Cerebellar cortex (tissue), 1 donor: Measurements from ENCODE around the gene ZKSCAN3.
"Not testable (repeated sequence)": the region's sequence is repeated elsewhere in the genome, so short reads cannot be mapped to it uniquely, and the experiment has no call there.

ENCODE experiments used
- DNase-seq: peaks from one replicate; pipeline ENCODE4 v3.0.0-alpha.2; 2015; ENCODE audit warnings: low spot score

Gene ZKSCAN3

DNA sequence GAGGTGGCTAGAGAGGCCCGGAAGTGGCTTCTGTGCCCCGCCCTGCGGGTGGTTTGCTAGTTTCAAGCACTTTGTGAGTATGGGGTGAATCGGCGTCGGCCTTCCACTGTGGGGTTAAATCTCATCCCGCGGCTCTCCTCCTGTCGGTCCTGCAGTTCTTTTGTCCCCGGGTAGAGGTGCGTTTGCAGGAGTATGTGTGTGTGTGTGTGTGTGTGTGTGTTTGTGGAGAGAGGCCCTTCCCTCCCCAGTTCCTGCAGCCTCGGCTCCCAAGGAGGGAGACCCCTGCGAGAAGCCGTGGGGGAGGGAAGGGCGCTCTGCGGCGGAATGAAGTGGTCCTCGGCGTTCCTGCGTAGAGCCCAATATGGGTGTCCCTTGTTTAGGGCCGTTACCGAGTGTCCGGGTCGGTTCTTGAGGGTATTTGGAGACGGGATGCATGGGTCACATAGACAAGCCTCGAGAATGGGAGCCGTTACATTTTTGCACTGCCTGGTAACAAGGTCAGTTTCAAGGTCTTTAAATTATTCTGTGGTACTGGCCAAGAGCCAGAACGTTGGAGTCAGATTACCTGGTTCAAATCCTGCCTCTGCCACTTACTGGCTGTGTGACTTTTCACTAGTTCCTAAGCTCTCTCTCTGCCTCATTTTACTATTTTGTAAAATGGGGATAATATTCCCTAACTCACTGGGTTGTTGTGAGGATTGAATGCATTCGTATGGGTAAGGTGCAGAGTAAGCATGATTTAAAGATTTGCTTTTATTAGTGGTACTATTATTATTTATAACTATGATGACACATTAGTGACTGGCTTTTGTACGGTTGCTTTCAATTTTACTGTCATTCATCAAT is at the start of gene ZKSCAN3:
ZKSCAN3 (plus strand) TSS at position 56 of the 846 bp plus-strand sequence. CDS start 9,640 bp downstream, outside the sequence.
- DNase-seq = peak; percentile 91

DNA sequence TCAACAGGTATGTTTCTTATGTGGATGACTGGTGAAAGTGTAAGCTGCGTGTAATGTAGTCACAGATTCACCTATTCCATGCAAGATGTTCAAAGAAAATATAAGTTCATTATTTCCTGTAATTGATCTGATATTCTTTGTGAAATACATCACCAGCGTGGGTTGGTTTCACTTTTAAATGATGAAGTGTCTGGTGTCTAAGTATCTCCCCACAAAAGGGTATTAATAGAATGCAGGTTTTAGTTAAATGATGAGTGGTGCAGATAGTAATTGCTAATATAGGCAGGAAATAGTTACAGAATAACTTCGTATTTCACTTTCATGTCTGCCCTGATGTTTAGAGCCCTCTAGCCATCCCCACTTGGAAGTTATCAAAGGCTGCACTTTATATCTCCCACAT is 46.2 kb upstream of the ZKSCAN3 start:
- no peak for DNase-seq

DNA sequence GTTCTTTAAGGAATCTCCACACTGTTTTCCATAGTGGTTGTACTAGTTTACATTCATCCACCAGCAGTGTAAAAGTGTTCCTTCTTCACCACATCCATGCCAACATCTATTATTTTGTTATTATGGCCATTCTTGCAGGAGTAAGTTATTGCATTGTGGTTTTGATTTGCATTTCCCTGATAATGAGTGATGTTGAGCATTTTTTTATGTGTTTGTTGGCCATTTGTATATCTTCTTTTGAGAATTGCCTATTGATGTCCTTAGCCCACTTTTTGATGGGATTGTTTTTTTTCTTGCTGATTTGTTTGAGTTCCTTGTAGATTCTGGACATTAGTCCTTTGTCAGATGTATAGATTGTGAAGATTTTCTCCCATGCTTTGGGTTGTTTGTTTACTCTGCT is 43.4 kb upstream of the ZKSCAN3 start:
- not testable (repeated sequence) for DNase-seq

DNA sequence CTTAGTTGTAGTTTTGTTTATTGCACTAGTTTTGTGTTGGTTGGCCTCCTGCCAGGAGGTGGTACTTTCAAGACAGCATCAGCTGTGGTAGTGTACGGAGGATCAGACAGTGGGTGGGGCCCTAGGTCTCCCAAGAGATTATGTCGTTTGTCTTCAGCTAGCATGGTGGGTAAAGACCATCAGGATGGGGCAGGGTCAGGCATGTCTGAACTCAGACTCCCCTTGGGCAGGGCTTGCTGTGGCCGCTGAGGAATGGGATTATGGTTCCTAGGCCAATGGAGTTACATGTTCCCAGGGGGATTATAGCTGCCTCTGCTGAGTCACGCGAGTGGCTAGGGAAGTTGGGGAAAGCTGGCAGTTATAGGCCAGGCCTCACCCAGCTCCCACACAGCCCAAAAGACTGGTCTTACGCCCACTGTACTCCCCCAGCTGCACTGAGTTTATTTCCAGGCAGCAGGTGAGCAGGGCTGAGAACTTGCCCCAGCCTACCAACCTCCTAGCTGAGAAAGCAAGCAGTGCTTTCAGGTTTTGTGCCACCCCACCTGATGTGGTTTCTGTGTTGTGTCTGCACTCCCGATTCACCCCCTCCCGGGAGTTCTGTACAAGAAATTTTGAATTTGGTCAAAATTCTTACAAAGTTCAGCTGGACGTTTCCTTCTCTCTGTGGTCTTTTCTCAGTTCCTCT is 38.5 kb upstream of the ZKSCAN3 start:
- no peak for DNase-seq

DNA sequence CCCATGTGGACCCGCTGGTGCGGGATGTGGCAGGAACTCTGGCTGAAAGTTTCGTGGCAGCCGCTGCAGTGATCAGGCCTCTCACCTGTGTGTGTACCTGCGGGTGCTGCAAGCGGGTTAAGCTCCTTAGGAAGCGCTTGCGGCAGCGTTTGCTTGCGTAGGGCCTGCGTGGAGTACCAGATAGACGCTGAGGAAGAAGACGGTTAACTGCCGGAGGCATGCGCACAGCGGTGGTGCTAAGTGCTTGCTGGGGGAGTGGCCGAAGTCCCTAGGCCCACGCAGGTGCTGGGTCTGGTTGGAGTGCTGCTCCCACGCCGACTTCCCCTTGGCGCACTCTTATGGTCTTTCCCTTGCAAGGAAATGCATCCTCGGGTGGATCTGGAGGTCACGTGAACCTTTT is 36.8 kb upstream of the ZKSCAN3 start:
- no peak for DNase-seq

DNA sequence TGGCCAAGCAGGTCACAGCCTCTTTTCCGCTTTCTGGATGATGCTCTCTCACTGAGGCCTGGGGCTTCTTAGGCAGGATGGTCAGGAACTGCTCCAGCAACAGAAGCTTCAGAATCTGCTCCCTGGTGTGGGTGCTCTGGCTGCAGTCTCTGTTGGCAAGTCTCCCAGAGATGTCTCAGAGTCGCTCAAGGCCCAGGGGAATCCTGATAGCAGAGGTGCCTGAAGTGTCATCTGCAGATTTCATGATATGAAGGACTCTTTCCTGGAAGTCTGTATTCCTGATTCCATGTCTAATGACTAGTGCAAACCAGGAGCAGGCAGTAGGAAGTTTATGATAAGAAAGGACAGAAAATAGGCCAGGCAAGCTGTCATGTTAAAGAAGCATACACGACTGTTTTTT is 34.1 kb upstream of the ZKSCAN3 start:
- no peak for DNase-seq

DNA sequence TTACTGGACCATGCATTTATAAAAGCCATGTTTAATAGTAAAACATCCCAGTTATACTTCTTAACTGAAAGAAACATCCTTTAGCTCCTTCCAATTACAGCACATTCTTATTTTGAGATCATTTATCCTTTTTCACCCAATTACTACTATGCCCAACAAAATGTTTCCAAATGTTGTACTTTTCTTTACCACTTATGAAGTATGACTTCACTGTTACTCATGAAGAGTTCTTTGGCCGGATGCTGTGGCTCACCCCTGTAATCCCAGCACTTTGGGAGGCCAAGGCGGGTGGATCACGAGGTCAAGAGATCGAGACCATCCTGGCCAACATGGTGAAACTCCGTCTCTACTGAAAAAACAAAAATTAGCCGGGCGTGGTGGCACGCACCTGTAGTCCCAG is 31.9 kb upstream of the ZKSCAN3 start:
- not testable (repeated sequence) for DNase-seq

DNA sequence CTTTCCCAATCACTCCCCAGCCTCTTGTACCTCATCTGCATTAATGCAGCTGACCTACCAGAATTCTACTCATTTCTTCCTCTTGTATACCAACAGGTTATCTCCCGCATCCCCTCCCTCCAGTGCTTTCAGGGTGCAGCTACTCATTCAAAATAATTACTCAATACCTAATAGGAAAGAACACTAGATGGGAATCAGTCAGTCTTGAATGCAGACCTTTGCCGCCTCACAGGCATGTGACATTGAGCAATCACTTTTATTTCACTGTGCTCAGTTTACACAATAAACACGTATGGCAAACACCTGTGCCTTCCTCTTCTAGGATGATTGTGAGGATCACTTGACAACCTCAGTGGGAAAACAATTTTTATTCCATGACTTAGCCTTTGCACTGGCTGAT is 27.1 kb upstream of the ZKSCAN3 start:
- DNase-seq = no peak

DNA sequence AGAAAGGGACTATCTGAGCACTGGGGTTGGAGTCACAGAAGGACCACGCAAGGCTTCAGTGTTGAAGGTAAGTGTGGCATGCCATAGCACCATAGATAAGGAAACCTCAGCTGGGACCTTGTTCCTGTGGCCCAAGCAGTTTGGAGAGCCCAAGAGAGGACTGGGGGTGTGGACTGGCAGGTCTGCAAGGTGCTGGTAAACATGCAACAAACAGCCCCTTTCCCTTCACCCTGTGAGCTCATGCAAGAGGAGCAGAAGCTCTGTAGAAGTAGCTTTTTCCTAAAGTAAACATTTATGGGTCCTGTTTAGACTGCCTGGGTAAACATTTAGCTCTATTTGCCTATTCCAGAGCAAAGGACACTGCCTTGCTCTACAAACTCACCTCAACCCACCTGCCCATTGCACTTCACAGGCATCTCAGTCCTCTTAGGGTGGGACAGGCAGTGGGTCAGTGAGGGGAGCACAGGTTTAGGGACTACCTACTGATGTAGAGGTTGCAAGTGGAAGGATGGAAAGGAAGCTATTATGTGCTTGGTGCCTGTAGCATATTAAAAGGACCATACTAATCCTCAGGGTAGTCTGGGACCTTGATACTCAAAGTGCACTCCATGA is 25.8 kb upstream of the ZKSCAN3 start:
- DNase-seq = no peak

DNA sequence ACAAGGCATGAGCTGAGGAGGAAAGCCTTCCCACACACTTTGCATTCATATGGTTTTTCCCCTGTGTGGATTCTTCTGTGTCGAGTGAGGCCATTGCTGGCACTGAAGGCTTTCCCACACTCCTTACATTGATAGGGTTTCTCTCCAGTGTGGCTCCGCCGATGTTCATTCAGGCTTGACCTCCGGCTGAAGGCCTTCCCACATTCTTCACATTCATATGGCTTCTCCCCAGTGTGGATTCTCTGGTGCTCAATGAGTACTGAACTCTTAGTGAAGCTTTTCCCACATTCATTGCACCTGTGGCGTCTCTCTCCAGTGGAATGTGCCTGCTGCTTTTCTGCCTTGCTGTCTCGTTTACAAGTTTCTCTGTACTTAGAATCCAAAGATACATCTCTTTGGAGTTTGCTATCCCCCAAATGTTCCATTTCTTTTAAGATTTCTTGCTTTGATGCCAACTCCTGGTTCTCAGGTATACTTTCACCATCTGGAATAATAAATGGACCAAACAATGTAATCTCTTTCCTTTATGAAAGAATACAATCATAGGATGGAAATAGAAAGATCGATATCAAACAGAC is 23.3 kb upstream of the ZKSCAN3 start:
- DNase-seq = no peak

DNA sequence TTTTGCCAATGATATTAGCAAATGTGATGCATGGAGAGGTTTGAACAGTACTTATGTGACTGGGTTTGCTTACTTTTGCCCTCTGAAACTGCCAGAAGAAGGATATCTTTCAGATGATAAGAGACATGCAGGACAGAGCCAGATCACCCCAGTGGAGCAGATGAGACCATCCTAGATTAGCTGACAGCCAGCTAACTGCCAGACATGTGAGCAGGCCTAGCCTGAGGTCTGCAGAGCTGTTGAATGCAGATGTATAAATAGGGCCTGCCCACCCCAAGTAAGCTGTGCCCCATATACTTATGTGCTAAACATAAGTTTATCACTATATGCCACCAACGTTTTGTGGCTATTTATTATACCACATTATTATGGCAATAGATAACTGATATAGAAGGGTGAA is 19.7 kb upstream of the ZKSCAN3 start:
- no peak for DNase-seq

DNA sequence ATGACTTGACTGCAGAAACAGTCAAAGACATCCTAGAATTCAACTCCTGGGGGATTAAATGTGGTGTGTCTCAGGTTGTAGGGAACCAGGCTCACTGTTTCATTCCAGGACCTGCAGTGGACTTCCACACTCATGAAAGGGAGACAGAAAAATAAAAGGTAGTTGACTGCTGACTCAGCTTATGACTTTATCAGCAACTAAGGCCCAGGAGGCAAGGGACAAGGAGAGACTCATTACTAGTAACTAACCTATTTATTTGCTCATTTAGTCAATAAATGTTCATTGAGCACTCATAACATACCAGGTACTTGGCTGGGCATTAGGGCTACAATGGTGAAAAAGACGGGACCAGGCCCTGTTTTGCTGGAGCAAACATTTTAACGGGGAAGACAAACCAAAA is 16.7 kb upstream of the ZKSCAN3 start:
- DNase-seq = no peak

DNA sequence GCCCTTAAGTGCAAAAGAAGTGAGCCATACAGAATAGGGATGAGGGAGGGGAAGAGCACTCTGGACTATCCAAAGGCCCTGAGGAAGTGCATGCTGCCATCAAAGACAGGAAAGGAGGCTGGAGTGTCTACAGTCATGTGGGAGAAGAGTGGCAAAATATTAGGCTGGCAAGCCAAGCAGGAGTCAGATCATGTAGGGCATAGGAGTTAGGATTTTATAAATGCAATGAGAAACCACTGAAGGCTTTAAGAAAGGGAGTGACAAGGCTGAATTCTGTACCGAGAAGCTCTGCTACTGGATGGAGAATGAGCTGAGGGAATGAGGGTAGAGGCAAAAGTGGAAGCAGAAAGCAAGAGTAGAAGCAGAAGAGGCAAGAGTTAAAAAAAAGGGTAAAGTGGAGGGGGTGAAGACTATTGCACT is 16.1 kb upstream of the ZKSCAN3 start:
- no peak for DNase-seq

DNA sequence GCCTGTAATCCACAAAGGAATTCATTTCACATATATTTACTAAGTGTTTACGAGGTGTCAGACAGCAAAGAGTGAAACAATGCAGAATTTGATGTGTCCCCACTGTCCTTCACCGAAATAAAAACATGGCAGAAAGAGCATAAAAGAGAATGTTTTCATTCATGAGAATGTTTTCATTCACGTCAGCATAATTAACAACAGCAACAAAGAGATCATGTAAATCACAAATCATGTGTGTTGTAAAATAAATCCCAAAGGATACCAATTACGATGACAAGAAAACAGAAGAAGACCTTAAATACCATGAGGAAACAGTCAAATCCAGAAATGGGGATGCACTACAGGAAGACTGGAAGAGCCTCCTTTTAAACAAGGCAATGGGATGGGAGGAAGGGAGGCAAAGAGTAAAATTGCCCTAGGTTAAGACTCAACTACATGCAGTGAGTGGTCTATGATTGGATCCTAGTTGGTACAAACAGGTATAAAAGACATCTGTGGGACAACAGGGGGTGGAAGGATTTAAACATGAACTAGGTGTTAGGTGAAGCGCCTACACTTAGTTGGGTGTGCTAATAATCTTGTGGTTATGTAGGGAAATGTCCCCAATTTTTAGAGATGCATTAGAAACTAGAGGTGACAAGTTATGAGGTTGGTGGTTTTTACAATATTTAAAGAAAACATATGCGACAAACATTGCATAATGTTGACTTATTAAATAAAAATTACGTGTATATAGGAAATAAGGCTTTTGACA is 15.3 kb upstream of the ZKSCAN3 start:
- DNase-seq = no peak

DNA sequence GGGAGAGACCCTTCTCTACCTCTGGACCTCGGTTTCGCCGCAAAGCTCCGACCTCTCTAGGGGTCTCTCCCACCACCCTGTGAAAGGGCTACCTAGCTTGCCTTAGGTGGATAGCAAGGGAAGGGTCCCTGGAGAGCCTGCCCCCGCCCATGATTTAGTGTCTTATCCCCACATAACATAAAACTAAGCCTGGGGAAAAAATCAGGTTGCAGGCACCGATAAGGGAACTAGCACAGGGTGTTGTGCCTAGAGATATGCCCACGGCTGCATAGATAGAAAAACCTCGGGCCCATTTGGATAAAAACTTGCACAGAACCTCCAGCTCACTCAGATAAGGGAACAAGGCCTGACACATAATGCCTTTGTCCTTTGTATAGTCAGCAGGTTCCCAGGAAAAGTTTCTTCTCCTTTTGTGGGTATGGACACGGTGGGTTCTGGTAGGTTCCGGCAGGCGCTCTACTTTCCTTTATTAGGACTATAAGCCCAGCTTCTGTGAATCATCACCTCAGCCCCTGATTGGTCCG is 14.6 kb upstream of the ZKSCAN3 start:
- no peak for DNase-seq

DNA sequence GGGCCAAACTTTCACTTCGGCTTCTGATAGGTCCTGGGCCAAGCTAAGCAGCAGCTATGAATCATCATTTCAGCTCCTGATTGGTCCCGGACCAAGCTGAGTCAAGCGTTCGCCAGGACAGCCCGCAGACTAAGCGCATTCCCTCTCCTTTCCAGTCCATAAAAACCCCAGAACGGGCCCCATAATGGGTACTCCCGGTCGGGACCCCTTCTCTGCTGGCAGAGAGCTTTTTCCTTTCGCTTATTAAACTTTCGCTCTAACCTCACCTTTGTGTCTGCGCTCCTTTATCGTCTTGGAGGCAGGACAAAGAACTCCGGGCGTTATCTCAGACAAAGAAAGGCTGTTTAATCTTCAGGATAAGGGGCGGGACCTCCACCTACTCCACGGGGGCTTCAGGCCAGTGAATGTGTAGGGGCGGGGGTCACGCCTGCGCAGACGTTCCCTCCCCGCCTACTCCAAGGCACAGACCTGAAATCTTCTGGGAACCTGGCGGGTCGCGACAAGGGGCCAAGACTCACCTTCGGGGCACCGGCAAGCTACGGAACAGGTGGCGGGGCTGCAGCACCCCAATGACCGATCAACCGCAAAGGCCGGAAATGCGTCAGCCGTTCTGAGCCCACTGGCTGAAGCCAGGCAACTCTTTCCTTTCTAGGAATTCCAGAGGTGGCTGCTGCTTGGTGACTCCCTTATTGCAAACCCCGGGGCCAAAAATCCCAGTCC is 14.0 kb upstream of the ZKSCAN3 start, which contains the start of gene ZSCAN31:
ZSCAN31 (minus strand) TSS at position 585 of the 720 bp plus-strand sequence. CDS start 6,465 bp downstream, outside the sequence.
- DNase-seq = peak; percentile 98

DNA sequence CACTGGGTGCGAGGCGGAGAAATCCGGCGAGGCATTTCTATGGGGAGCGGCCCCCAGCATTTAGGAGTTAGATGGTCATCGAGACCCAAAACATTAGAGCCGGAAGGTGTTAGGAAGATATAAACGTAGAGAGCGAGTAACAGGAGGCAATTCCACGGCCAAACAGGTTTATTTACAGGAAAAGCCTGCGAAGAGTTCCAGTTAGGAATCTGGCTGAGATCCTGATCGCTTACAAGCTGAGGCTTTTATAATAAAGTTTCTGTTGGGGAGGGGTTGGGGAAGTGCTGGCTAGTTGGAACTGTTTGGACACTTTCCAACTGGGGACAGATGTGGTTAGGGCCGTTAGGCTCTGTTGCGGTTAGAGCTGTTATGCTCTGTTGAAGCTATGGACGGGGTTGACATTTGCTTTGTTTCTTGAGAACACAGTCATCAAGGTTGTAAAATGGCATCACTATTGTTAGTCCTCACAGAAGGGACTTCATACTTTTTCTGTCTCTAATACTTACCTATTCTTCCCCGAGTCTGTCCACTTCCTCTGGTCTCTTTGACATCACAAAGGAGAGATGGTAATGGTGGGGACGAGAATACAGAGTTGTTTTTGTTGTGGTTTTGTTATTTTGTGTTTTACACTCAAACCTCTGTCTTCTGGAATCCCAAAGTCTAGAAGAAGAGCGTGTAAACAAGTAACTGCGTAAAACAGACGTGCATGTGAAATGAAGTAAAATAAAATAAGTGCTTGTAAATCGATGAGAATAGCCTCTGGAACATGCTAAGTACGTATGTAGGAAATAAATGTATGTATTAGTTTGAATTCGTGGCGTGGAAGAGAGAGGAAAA is 13.2 kb upstream of the ZKSCAN3 start:
- no peak for DNase-seq

DNA sequence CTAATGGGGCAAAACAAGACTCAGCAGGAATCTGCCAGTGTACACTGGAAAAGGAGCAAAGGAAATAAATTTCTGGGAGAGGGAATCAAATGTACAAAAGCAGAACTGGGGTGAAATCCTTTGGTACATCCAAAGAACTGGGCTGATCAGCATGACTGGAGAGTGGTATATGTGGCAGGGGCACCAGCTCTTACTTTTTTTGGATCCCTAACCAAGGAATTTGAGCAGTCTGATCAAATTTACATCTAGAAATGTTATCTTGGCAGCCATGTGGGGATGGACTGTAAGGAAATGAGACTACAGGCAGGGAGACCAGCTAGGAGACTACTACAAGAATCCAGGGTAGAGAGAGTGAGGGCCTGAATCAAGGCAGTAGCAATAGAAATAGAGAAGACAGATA is 12.6 kb upstream of the ZKSCAN3 start:
- DNase-seq = no peak

DNA sequence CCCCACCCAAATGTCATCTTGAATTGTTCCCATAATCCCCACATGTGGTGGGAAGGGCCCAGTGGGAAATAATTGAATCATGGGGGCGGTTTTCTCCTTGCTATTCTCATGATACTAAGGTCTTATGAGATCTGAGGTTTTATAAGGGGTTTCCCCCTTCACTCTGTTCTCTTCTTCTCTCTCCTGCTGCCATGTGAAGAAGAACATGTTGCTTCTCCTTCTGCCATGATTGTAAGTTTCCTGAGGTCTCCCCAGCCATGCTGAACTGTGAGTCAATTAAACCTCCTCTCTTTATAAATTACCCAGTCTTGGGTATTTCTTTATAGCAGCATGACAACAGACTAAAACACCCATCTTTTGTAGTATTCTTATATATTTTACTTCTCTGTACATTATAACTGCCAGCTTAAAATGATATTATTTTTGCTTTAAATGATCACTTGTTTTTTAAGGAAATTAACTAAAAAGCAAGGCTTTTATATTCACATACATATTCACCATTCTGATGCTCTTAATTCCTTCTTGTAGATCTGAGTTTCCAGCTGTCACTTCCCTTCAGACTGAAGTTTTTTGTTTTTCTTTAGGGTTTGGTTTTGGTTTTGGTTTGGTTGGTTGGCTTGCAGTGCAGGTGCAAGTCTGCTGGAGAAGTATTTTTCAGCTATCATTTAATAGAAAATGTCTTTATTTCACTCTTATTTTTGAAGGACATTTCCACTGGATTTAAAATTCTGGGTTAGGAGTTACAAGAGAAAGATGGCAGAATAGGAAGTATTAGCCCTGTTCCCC is 9.2 kb upstream of the ZKSCAN3 start:
- DNase-seq = no peak
